ENCODE results near the gene ABT1. TPM values are rescaled to one million over a fixed set of nuclear protein-coding genes. Genes with fewer than 3 reads are reported as not detected.
"Not testable (repeated sequence)": the region's sequence is repeated elsewhere in the genome, so short reads cannot be mapped to it uniquely, and the experiment has no call there.

ABT1 gene
- total RNA-seq, result 1 to 10 TPM; 3.0 to 8.8 TPM

- no peaks in the 10 kb centered on the region for H3K27me3 ChIP-seq
- peak; percentile 57 to 90 (median 86) for TF ChIP-seq POLR2A (IDR thresholded peaks at IDR 0.05)
- TF ChIP-seq CTCF (IDR thresholded peaks at IDR 0.05), result no peak
These were observed at the start of gene ABT1 for GRCh38 chr6:26596579-26597388. Gene ABT1 (plus strand): TSS chr6:26596953. CDS start chr6:26596983, 30 bp downstream.

DNA sequence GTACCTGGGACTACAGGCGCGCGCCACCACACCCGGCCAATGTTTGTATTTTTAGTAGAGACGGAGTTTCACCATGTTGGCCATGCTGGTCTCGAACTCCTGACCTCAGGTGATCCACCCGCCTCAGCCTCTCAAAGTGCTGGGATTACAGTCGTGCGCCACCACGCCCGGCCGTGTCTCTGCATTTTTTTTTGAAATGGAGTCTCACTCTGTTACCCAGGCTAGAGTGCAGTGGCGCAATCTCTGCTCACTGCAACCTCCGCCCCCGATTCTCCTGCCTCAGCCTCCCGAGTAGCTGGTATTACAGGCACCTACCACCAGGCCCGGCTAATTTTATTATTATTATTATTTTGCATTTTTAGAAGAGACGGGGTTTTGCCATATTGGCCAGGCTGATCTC is 49.4 kb upstream of the ABT1 start:
- H3K4me1 ChIP-seq; DNase-seq; intact Hi-C loops (cut with DNase I); H3K27ac ChIP-seq; H3K4me3 ChIP-seq; H3K27me3 ChIP-seq; H3K36me3 ChIP-seq (replicated peaks in 1 of 2; ENCODE audit: insufficient read depth in 1 of 2, low read depth in 2 of 2); H3K9me3 ChIP-seq; ATAC-seq: not testable (repeated sequence)
- WGBS, 2 donors, result 93 to 96% methylated on average over 18 of the region's 18 CpGs

More at GRCh38 chr6:26596579-26597388, at the start of gene ABT1:
- ATAC-seq (peak; percentile 98), DNase-seq (peak; percentile 98 to 99 (median 98))
- 0% methylated on average over 39 to 51 of the region's 51 CpGs for WGBS, 2 donors
- Histone ChIP-seq H3K36me3 (replicated peaks in 1 of 2; ENCODE audit: insufficient read depth in 1 of 2, low read depth in 2 of 2) (peaks cover 0 to 3% of the 10 kb centered on the region in 2 donors), H3K4me3 (peak within 1 kb of the TSS; percentile 96 to 97), H3K9me3 (no peaks in the 10 kb centered on the region), H3K4me1 (peaks cover 21% of the 10 kb centered on the region), H3K27ac (peak within 1 kb of the TSS; percentile 64 to 89 (median 74))
- intact Hi-C loops (cut with DNase I), result loop anchor here (10.0 kb wide), 1 partner anchor 252 kb away; no protein-coding TSS in a partner anchor

DNA sequence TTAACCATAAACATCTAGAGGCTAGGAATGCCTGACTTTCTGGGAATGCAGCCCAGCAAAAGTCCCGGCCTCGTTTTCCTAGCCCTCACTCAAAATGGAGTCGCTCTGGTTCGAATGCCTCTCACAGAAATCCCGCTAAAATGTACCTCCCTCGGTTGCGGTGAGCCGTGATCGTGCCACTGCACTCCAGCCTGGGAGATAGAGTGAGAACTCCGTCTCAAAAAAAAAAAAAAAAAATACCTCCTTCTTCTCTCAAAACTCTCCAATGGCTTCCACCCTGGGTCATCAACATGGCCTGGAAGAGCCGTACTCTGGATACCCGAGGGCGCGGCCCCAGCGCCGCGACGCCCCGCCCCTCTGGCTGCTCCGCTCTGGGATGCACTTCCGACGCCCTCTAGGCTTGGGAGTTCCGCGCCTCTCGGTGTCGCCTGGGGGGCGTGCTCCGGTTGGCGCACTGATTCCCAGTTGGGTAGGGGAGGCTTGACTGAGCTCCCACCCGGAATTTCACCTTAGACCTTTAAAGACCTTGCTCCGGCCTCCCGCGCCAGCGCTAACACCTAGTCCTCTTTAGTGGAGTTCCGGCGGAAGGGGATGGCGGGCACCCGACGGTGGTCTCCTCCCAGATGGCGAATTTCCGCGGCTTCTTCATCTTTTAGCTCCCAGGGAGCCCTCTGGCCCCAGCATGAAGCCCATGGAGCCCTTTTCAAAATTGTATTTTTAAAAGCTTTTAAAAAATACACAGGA is 46.3 kb upstream of the ABT1 start:
- peak overlapping the region in 1 of 2 donors; percentile 24 for H3K4me3 ChIP-seq
- DNase-seq (peak in 2 of 4 donors; percentile 27 to 41), ATAC-seq (no peak)
- peaks cover 0 to 5% of the 10 kb centered on the region in 2 donors for H3K27me3 ChIP-seq
- H3K27ac ChIP-seq, result no peak overlapping the region
- peaks cover 22% of the 10 kb centered on the region for H3K4me1 ChIP-seq
- WGBS, 2 donors, result 9 to 14% methylated on average over 30 to 42 of the region's 42 CpGs
- no peaks in the 10 kb centered on the region for H3K36me3 ChIP-seq (replicated peaks in 1 of 2; ENCODE audit: insufficient read depth in 1 of 2, low read depth in 2 of 2)
- H3K9me3 ChIP-seq, result no peaks in the 10 kb centered on the region
- TF ChIP-seq POLR2A (IDR thresholded peaks at IDR 0.05) (no peak), CTCF (IDR thresholded peaks at IDR 0.05) (no peak)
- intact Hi-C loops (cut with DNase I), result no loop called here

DNA sequence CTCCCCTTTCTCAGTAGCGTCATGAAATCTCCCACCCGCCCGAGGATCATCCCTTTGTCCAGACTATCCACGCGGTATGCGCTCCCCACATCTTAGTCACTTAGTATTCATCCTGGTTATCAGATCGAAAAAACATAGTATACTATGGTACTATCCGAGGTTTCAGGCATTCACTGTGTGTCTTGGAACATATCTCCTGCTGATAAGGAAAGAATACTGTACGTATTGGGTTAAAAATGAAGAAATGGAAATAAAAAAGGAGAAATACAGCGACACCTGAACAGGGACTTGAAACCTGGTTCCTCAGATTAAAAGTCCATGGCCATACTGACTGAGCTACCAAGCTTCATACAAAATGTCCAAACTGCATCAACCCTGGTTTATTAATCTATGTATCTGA is 44.5 kb upstream of the ABT1 start:
- no peak for TF ChIP-seq CTCF (IDR thresholded peaks at IDR 0.05)
- no peak for TF ChIP-seq POLR2A (IDR thresholded peaks at IDR 0.05)
- ATAC-seq (no peak), DNase-seq (no peak)
- intact Hi-C loops (cut with DNase I), result no loop called here
- H3K9me3 ChIP-seq, result no peaks in the 10 kb centered on the region
- H3K4me1 ChIP-seq, result peaks cover 22% of the 10 kb centered on the region
- WGBS, 2 donors, result 73 to 75% methylated on average over 10 of the region's 10 CpGs
- H3K27ac ChIP-seq, result no peak overlapping the region
- H3K36me3 ChIP-seq (replicated peaks in 1 of 2; ENCODE audit: insufficient read depth in 1 of 2, low read depth in 2 of 2), result no peaks in the 10 kb centered on the region
- H3K4me3 ChIP-seq, result no peak overlapping the region
- H3K27me3 ChIP-seq, result peaks cover 0 to 5% of the 10 kb centered on the region in 2 donors

DNA sequence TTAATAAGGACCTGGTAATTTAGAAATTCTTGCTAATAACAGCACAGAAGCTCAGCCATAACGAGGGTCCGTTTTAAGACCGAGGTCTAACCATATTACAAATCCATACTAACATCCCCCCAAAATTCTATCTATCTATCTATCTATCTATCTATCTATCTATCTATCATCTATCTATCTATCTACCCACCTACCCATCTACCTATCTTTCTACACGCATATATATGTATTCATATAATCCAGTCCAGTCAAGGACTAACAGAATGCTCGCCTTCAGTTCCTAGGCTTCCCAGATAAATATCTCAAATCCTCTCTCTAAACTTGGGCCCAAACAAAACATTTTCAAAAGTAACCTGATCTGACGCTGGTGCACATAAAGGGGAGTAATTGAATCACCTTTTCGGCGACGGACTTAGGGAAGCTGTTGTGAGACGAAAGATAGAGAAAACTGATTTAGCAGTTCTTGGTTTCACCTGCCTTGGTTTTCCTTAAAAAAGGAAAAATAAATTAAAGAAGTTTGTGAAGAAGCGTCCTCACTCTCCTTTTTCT is 44.0 kb upstream of the ABT1 start:
- Histone ChIP-seq H3K9me3 (no peaks in the 10 kb centered on the region), H3K4me1 (peaks cover 22% of the 10 kb centered on the region), H3K27me3 (peaks cover 0 to 5% of the 10 kb centered on the region in 2 donors), H3K4me3 (no peak overlapping the region), H3K36me3 (replicated peaks in 1 of 2; ENCODE audit: insufficient read depth in 1 of 2, low read depth in 2 of 2) (no peaks in the 10 kb centered on the region), H3K27ac (peak overlapping the region in 1 of 4 donors; percentile 57)
- intact Hi-C loops (cut with DNase I), result no loop called here
- ATAC-seq (no peak), DNase-seq (no peak)
- 42 to 43% methylated on average over 11 of the region's 11 CpGs for WGBS, 2 donors
- TF ChIP-seq CTCF (IDR thresholded peaks at IDR 0.05), result no peak
- TF ChIP-seq POLR2A (IDR thresholded peaks at IDR 0.05), result no peak
